ENCODE data around the gene SRPK1. TPM values are rescaled to one million over a fixed set of nuclear protein-coding genes. Genes with fewer than 3 reads are reported as not detected.

Gene SRPK1
- total and polyA plus RNA-seq, 2 of the 13 experiments (the other 11 are each of a cell fraction or from before 2014, with no cell fraction given), result 56.4 to 142 TPM

DNA sequence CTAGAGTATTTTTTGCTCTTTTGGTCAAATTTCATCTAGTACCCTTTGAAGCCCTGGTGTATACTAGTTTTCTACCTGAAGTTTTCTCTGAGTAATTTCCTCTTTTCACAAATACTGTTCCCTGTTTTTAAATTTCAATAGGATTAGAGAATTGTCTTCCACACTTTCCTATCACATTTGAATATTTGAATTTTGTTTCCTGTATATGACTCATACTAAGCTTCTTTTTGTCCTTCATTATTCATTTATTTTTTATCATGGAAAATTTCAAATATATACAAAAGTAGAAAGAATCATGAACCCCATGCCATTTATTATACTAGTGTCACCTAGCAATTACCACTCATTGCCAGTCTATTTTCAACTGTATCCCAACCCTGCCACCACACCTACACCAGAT lies 63.0 kb downstream of the SRPK1 start:
- BruUV-seq (replicated peaks), result no TSS peak
- CTCF ChIA-PET (ENCODE audit: low intra/inter-chr PET ratio, low total read pairs), result no interaction called here
- in situ Hi-C loops (cut with HindIII; ENCODE audit: extremely low pct_ligation_motif_present, low pct_unique_long_range_greater_than_20kb) (no loop called here), intact Hi-C loops (cut with micrococcal nuclease; ENCODE audit: unreplicated experiment) (no loop called here)
- Histone ChIP-seq H3K9ac (ENCODE audit: insufficient read depth, low read depth, low read length) (no peak overlapping the region), H3K27me3 (ENCODE audit: control insufficient read depth in 1 of 2, insufficient read depth in 2 of 2, low read length in 2 of 2) (no peaks in the 10 kb centered on the region), H3K4me3 (replicated peaks in 1 of 3; ENCODE audit: insufficient read depth in 1 of 3, low read depth in 2 of 3, low read length in 3 of 3) (no peak overlapping the region), H3K4me1 (ENCODE audit: insufficient read depth, low read length) (no peaks in the 10 kb centered on the region), H3K36me3 (replicated peaks in 1 of 2; ENCODE audit: control insufficient read depth in 1 of 2, insufficient read depth in 2 of 2, low read length in 2 of 2) (peaks cover 45 to 96% of the 10 kb centered on the region in 2 experiments), H3K79me2 (ENCODE audit: insufficient read depth, low read length) (no peaks in the 10 kb centered on the region), H4K20me1 (ENCODE audit: insufficient read depth, low read length) (no peaks in the 10 kb centered on the region), H3K9me3 (ENCODE audit: low read length) (no peaks in the 10 kb centered on the region), H3K27ac (ENCODE audit: extremely low read length, insufficient read depth, low read length) (no peak overlapping the region), H2AFZ (ENCODE audit: low read length) (no peak overlapping the region), H3K4me2 (ENCODE audit: low read depth, low read length) (no peak overlapping the region)
- TF ChIP-seq, protein P1, sequence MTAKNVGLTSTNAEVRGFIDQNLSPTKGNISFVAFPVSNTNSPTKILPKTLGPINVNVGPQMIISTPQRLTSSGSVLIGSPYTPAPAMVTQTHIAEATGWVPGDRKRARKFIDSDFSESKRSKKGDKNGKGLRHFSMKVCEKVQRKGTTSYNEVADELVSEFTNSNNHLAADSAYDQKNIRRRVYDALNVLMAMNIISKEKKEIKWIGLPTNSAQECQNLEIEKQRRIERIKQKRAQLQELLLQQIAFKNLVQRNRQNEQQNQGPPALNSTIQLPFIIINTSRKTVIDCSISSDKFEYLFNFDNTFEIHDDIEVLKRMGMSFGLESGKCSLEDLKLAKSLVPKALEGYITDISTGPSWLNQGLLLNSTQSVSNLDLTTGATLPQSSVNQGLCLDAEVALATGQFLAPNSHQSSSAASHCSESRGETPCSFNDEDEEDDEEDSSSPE (CRISPR knock-in tag; IDR thresholded peaks at IDR 0.05), result no peak
- TF ChIP-seq FIP1L1 (IDR thresholded peaks at IDR 0.05; ENCODE audit: borderline replicate concordance, insufficient read depth, low read depth, low read length), result no peak
- DNase-seq (ENCODE audit: low spot score) (no peak), FAIRE-seq (no peak), ATAC-seq (no peak)
- POLR2A ChIA-PET, result no interaction called here

- no peak overlapping the region for H3K4me2 ChIP-seq (ENCODE audit: low read depth, low read length)
- no peaks in the 10 kb centered on the region for H3K9me3 ChIP-seq (ENCODE audit: low read length)
- CTCF ChIA-PET (ENCODE audit: low intra/inter-chr PET ratio, low total read pairs), result no interaction called here
- intact Hi-C loops (cut with micrococcal nuclease; ENCODE audit: unreplicated experiment), result no loop called here
- H3K4me1 ChIP-seq (ENCODE audit: insufficient read depth, low read length), result no peaks in the 10 kb centered on the region
- no TSS peak for BruUV-seq (replicated peaks)
- no peak overlapping the region for H3K9ac ChIP-seq (ENCODE audit: insufficient read depth, low read depth, low read length)
- no peak for DNase-seq (ENCODE audit: low spot score)
- 91% methylated on average over 1 of the region's 1 CpG for WGBS (ENCODE audit: low lambda C conversion rate)
- in situ Hi-C loops (cut with HindIII; ENCODE audit: extremely low pct_ligation_motif_present, low pct_unique_long_range_greater_than_20kb), result no loop called here
- TF ChIP-seq CBFB (CRISPR knock-in tag; IDR thresholded peaks at IDR 0.05) (no peak), ZNF772 (CRISPR knock-in tag; IDR thresholded peaks at IDR 0.05) (no peak)
- no peak overlapping the region for H3K4me3 ChIP-seq (replicated peaks in 1 of 3; ENCODE audit: insufficient read depth in 1 of 3, low read depth in 2 of 3, low read length in 3 of 3)
- POLR2A ChIA-PET, result no interaction called here
- no peak overlapping the region for H3K27ac ChIP-seq (ENCODE audit: extremely low read length, insufficient read depth, low read length)
- peaks cover 44 to 94% of the 10 kb centered on the region in 2 experiments for H3K36me3 ChIP-seq (replicated peaks in 1 of 2; ENCODE audit: control insufficient read depth in 1 of 2, insufficient read depth in 2 of 2, low read length in 2 of 2)
- no peak for FAIRE-seq
- no peaks in the 10 kb centered on the region for H4K20me1 ChIP-seq (ENCODE audit: insufficient read depth, low read length)
- no peak for ATAC-seq
- no peaks in the 10 kb centered on the region for H3K79me2 ChIP-seq (ENCODE audit: insufficient read depth, low read length)
- H2AFZ ChIP-seq (ENCODE audit: low read length), result no peak overlapping the region
- H3K27me3 ChIP-seq (ENCODE audit: control insufficient read depth in 1 of 2, insufficient read depth in 2 of 2, low read length in 2 of 2), result no peaks in the 10 kb centered on the region
Measured at GRCh38 chr6:35856250-35856649, 64.6 kb downstream of the SRPK1 start.

Measured in HepG2 (cell line).